H1 (cell line): Measurements from ENCODE around the gene PTPRG. TPM values are rescaled to one million over a fixed set of nuclear protein-coding genes. Genes with fewer than 3 reads are reported as not detected.

Experiments
- CTCF ChIA-PET: fragments of 300-600 bp; sonication (Branson Sonifier 250); formaldehyde crosslinking; loops from one replicate; lab custom pipeline; 2021; ENCODE audit not compliant: partially characterized antibody; lab: Charles Lee
- POLR2A ChIA-PET: fragments of 300-600 bp; sonication (Branson Sonifier 250); formaldehyde crosslinking; loops from one replicate; lab custom pipeline; 2021; ENCODE audit warnings: inconsistent platforms; ENCODE audit not compliant: partially characterized antibody; lab: Charles Lee
- DNase-seq, 2 experiments: peaks; one replicate each; pipeline versions ENCODE4 v3.0.0 to v3.0.0-alpha.2; 2010 to 2022; ENCODE audit warnings: low spot score in 2 of 2, low read depth in 1 of 2, mixed read lengths in 1 of 2
- FAIRE-seq: peaks from 2 replicates; lab custom pipeline; 2011; peaks lifted over from hg19 to GRCh38; lab: Jason Lieb, UNC
- H2AFZ ChIP-seq: 2 replicates; pipeline ENCODE4 v1.8.1; 2012; ENCODE audit warnings: low read length, inconsistent platforms
- H2AK5ac ChIP-seq: 2 replicates; pipeline ENCODE4 v1.6.1; 2013; ENCODE audit warnings: low read depth, low read length
- H2BK120ac ChIP-seq: replicated peaks from 2 replicates; pipeline ENCODE3; 2013; ENCODE audit warnings: low read depth, low read length, inconsistent platforms
- H2BK12ac ChIP-seq: 2 replicates; pipeline ENCODE4 v1.6.1; 2013; ENCODE audit warnings: low read depth, low read length
- H2BK15ac ChIP-seq: 2 replicates; pipeline ENCODE4 v1.6.1; 2013; ENCODE audit warnings: low read length
- H2BK20ac ChIP-seq: 2 replicates; pipeline ENCODE4 v1.6.1; 2013; ENCODE audit warnings: low read length
- H2BK5ac ChIP-seq: 2 replicates; pipeline ENCODE4 v1.6.1; 2013; ENCODE audit warnings: low read depth, low read length
- H3K14ac ChIP-seq: 2 replicates; pipeline ENCODE4 v1.6.1; 2013; ENCODE audit warnings: inconsistent platforms; ENCODE audit not compliant: insufficient read length
- H3K18ac ChIP-seq: 2 replicates; pipeline ENCODE4 v1.6.1; 2013; ENCODE audit warnings: low read length; ENCODE audit errors: extremely low read depth
- H3K23ac ChIP-seq: 2 replicates; pipeline ENCODE4 v1.6.1; 2013; ENCODE audit warnings: inconsistent platforms; ENCODE audit not compliant: insufficient read length
- H3K23me2 ChIP-seq: 2 replicates; pipeline ENCODE4 v1.6.1; 2013; ENCODE audit warnings: low read depth, low read length
- H3K27ac ChIP-seq: 2 replicates; pipeline ENCODE4 v1.6.1; 2011; ENCODE audit warnings: low read depth, low read length, inconsistent platforms
- H3K27me3 ChIP-seq, 4 experiments: replicated peaks in 1 of 4; 1 replicate in 1 of 4; 2 replicates in 3 of 4; pipeline versions ENCODE4 v1.6.1 to v1.8.1; 2011 to 2013; ENCODE audit warnings: low read length in 3 of 4, mild to moderate bottlenecking in 3 of 4, inconsistent platforms in 2 of 4, mixed read lengths in 2 of 4, moderate library complexity in 1 of 4; ENCODE audit not compliant: control insufficient read depth in 3 of 4, insufficient read depth in 3 of 4; ENCODE audit errors: extremely low read depth in 1 of 4
- H3K36me3 ChIP-seq, 4 experiments: 2 replicates each; pipeline versions ENCODE4 v1.6.1 to v1.8.1; 2011 to 2013; ENCODE audit warnings: mild to moderate bottlenecking in 4 of 4, low read length in 3 of 4, moderate library complexity in 2 of 4, control low read depth in 1 of 4, inconsistent platforms in 1 of 4; ENCODE audit not compliant: insufficient read depth in 4 of 4, control insufficient read depth in 2 of 4
- H3K4ac ChIP-seq: replicated peaks from 2 replicates; pipeline ENCODE3; 2013; ENCODE audit warnings: low read length, low read depth, mixed read lengths, inconsistent platforms; ENCODE audit not compliant: insufficient read length
- H3K4me1 ChIP-seq, 4 experiments: replicated peaks in 1 of 4; 1 replicate in 1 of 4; 2 replicates in 3 of 4; pipeline versions ENCODE4 v1.6.1 to v1.8.1; 2011 to 2013; ENCODE audit warnings: low read length in 3 of 4, inconsistent platforms in 2 of 4, mixed read lengths in 1 of 4; ENCODE audit not compliant: insufficient read depth in 4 of 4, control insufficient read depth in 3 of 4
- H3K4me2 ChIP-seq, 2 experiments: 2 replicates each; pipeline versions ENCODE4 v1.6.1 to v1.8.1; 2011 to 2013; ENCODE audit warnings: low read depth in 2 of 2, low read length in 2 of 2, control low read depth in 1 of 2, inconsistent platforms in 1 of 2, mild to moderate bottlenecking in 1 of 2; ENCODE audit not compliant: insufficient read depth in 1 of 2
- H3K4me3 ChIP-seq, 4 experiments: fragments of 200-600, 300-600 bp in 1 of 4; sonication (generic), shearing (Covaris generic), sonication (Bioruptor Twin) in 1 of 4; 2 replicates each; pipeline versions ENCODE4 v1.5.1 to v1.8.1; 2011 to 2016; ENCODE audit warnings: low read length in 4 of 4, low read depth in 3 of 4, control low read depth in 2 of 4, inconsistent platforms in 2 of 4, mild to moderate bottlenecking in 2 of 4, mixed read lengths in 1 of 4, moderate library complexity in 1 of 4; ENCODE audit not compliant: insufficient read depth in 2 of 4; ENCODE audit errors: extremely low read depth in 1 of 4
- H3K56ac ChIP-seq: replicated peaks from 2 replicates; pipeline ENCODE3; 2013; ENCODE audit warnings: low read depth, mild to moderate bottlenecking, mixed read lengths, low read length, inconsistent platforms; ENCODE audit not compliant: insufficient read length
- H3K79me1 ChIP-seq: 2 replicates; pipeline ENCODE4 v1.6.1; 2013; ENCODE audit warnings: low read depth, low read length, control low read depth
- H3K79me2 ChIP-seq, 2 experiments: 2 replicates each; pipeline versions ENCODE4 v1.6.1 to v1.8.1; 2012 to 2013; ENCODE audit warnings: low read length in 2 of 2, mild to moderate bottlenecking in 2 of 2, inconsistent platforms in 1 of 2; ENCODE audit not compliant: insufficient read depth in 2 of 2, control insufficient read depth in 1 of 2
- H3K9ac ChIP-seq, 4 experiments: replicated peaks in 1 of 4; 1 replicate in 1 of 4; 2 replicates in 3 of 4; pipeline versions ENCODE4 v1.6.1 to v1.8.1; 2011 to 2013; ENCODE audit warnings: low read depth in 3 of 4, low read length in 3 of 4, control low read depth in 2 of 4, mild to moderate bottlenecking in 2 of 4, moderate library complexity in 2 of 4, inconsistent platforms in 1 of 4; ENCODE audit errors: extremely low read depth in 1 of 4
- H3K9me3 ChIP-seq, 2 experiments: 2 replicates each; pipeline versions ENCODE4 v1.6.1 to v1.8.1; 2012 to 2013; ENCODE audit warnings: mild to moderate bottlenecking in 2 of 2, moderate library complexity in 2 of 2, control low read depth in 1 of 2, inconsistent platforms in 1 of 2, low read depth in 1 of 2, low read length in 1 of 2, mixed read lengths in 1 of 2; ENCODE audit not compliant: insufficient read depth in 2 of 2
- H4K20me1 ChIP-seq, 2 experiments: replicated peaks in 1 of 2; 2 replicates each; pipeline versions ENCODE3 to v1.8.1; 2011 to 2013; ENCODE audit warnings: inconsistent platforms in 2 of 2, low read length in 2 of 2, mild to moderate bottlenecking in 1 of 2; ENCODE audit not compliant: insufficient read depth in 2 of 2, control insufficient read depth in 1 of 2
- H4K5ac ChIP-seq: 2 replicates; pipeline ENCODE4 v1.6.1; 2013; ENCODE audit warnings: low read length, low read depth, mixed read lengths, inconsistent platforms; ENCODE audit not compliant: insufficient read length
- H4K8ac ChIP-seq: 2 replicates; pipeline ENCODE4 v1.8.0; 2013; ENCODE audit warnings: mild to moderate bottlenecking, moderate library complexity, low read length, inconsistent platforms; ENCODE audit not compliant: insufficient read depth; ENCODE audit errors: extremely low read depth
- H4K91ac ChIP-seq: replicated peaks from 2 replicates; pipeline ENCODE3; 2013; ENCODE audit warnings: low read length, mixed read lengths, inconsistent platforms; ENCODE audit not compliant: insufficient read length
- ASH2L ChIP-seq: fragments of 200-600, 300-600 bp; sonication (generic); IDR thresholded peaks from one replicate; pipeline ENCODE4 v1.7.1; 2017; ENCODE audit warnings: low read length
- RNF2 ChIP-seq: fragments of 200-900, 300-1000 bp; sonication (generic); IDR thresholded peaks from 2 replicates; pipeline ENCODE4 v1.7.1; 2016; ENCODE audit warnings: borderline replicate concordance, low read depth, mild to moderate bottlenecking, antibody characterized with exemption, low read length; ENCODE audit not compliant: poor library complexity, severe bottlenecking; ENCODE audit errors: missing control alignments
- WGBS, 2 experiments: shearing (Covaris generic) in 1 of 2; methylation state at CpG; one replicate each; pipeline versions ENCODE4 v1.1.6 to v1.1.7; 2013 to 2015; ENCODE audit warnings: low lambda C conversion rate in 2 of 2, mixed read lengths in 2 of 2, inconsistent platforms in 1 of 2, low coverage in 1 of 2, missing lambda C conversion rate in 1 of 2; ENCODE audit not compliant: insufficient replicate concordance in 2 of 2, insufficient coverage in 1 of 2, insufficient read length in 1 of 2; ENCODE audit errors: extremely low coverage in 1 of 2, missing lambda C conversion rate in 1 of 2; 5-methylcytosine and 5-hydroxymethylcytosine counted together
- polyA plus RNA-seq, 7 experiments: library from polyadenylated mRNA; depleted of rRNA in 3 of 7; stranded (reverse) in 5 of 7; unstranded in 2 of 7; fragments of >200 nt in 5 of 7; fragments of 200-250 nt in 2 of 7; gene quantifications; 1 replicate in 5 of 7; 2 replicates in 1 of 7; 4 replicates in 1 of 7; pipeline versions ENCODE4 v1.2.1 to v1.2.3, GENCODE V29; 2011 to 2013; ENCODE audit warnings: missing spikeins in 2 of 7, mixed read lengths in 2 of 7
- total RNA-seq: library from RNA; stranded (reverse); fragmentation: NEBNext Ultra II Directional; extraction: Animal tissue kit (Norgen Biotek cat#: 25700); gene quantifications from 2 replicates; pipeline ENCODE4 v1.2.1, GENCODE V29; 2021

PTPRG gene
- total and polyA plus RNA-seq, 2 of the 8 experiments (the other 6 are each of a cell fraction or from before 2014, with no cell fraction given) = 23.3 to 96.2 TPM

DNA sequence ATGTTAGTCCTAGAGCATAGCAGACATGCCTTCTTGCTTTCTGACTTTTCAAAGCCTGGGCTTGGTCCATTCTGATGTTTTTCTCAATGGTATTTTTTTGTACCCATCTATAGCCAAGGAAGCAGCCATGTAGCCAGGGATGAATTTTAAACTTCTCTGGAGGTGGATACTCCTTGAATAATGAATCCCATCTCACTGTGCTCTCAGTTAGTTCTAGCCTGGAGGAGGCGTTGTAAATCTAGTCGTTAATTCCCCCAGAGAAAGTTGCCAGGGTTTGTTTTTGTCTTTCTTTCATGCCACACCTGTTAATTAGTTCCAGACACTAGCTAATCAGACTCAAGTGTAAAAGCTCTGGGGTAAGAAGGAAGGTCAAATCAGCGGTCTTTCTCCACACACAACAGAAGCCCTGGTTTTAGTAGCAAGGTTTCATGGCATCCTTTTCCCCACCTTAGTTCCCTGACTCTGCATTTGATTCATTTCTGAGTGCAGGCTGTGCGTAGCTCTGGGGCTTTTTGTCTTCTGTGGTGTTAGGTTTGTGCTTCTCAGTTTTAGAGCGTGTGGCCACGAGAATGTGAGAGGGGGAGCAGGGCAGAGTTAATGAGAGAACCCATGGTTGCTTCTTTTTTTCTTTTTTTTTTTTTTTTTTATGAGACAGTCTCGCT is 19.7 kb downstream of the PTPRG start:
- FAIRE-seq (no peak), DNase-seq (no peak)
- peaks cover 0 to 25% (median 6%) of the 10 kb centered on the region in 4 experiments; a peak in 5 of 7 replicates for H3K4me1 ChIP-seq

More for the DNA sequence above, 19.7 kb downstream of the PTPRG start:
- H3K23ac ChIP-seq = no peak overlapping the region
- no peak overlapping the region for H3K56ac ChIP-seq
- no peak overlapping the region; a peak in 1 of 4 replicates for H3K4me2 ChIP-seq
- no peaks in the 10 kb centered on the region; a peak in 1 of 7 replicates for H3K27me3 ChIP-seq
- no peak overlapping the region for H3K4ac ChIP-seq
- no peak overlapping the region for H2BK15ac ChIP-seq
- no peak for TF ChIP-seq RNF2
- TF ChIP-seq ASH2L = no peak
- peaks cover 19% of the 10 kb centered on the region for H3K79me1 ChIP-seq
- no peak overlapping the region for H4K91ac ChIP-seq
- CTCF ChIA-PET = no interaction called here
- H3K9ac ChIP-seq = no peak overlapping the region; a peak in 1 of 7 replicates
- H3K4me3 ChIP-seq = no peak overlapping the region
- no peaks in the 10 kb centered on the region for H3K9me3 ChIP-seq
- H3K79me2 ChIP-seq = peaks cover 52 to 100% of the 10 kb centered on the region in 2 experiments
- peaks cover 47 to 48% of the 10 kb centered on the region in 2 experiments for H4K20me1 ChIP-seq
- no peak overlapping the region for H3K14ac ChIP-seq
- 81% methylated on average over 6 of the region's 7 CpGs; no CpG with 5 or more reads in 1 of the 2 experiments for WGBS, 2 experiments
- H3K23me2 ChIP-seq = no peaks in the 10 kb centered on the region
- 0 out of 2 replicates have a peak overlapping the region, but pooled peaks have one; percentile 27 for H2BK20ac ChIP-seq
- peak overlapping the region; percentile 53; the same call in 1 of the 2 replicates for H3K27ac ChIP-seq
- no peak overlapping the region for H3K18ac ChIP-seq
- H4K8ac ChIP-seq = no peak overlapping the region
- H2AK5ac ChIP-seq = no peak overlapping the region
- no peak overlapping the region for H2BK12ac ChIP-seq
- POLR2A ChIA-PET = interaction anchor here (0.9 to 15.0 kb wide), 3 partner anchors 9 to 16 kb away, joined by 3 to 200 read pairs (median 4); partner anchors contain the start of gene PTPRG
- no peak overlapping the region for H2BK120ac ChIP-seq
- H2BK5ac ChIP-seq = 0 out of 2 replicates have a peak overlapping the region, but pooled peaks have one; percentile 20
- H4K5ac ChIP-seq = no peak overlapping the region
- H3K36me3 ChIP-seq = no peaks in the 10 kb centered on the region; a peak in 2 of 8 replicates
- no peak overlapping the region for H2AFZ ChIP-seq
